WTC11 (cell line): ENCODE results near the gene UBE2J1.

Experiments used
- ARID4B ChIP-seq: sonication (generic); formaldehyde crosslinking; IDR thresholded peaks from 2 replicates; pipeline ENCODE4 v1.8.0; 2023; ENCODE audit warnings: missing genetic modification reagents, mild to moderate bottlenecking, borderline replicate concordance
- CTCF ChIP-seq: fragments of 200-600 bp; IDR thresholded peaks from 2 replicates; pipeline ENCODE4 v1.8.0; 2022; ENCODE audit warnings: antibody characterized with exemption
- E2F4 ChIP-seq: sonication (generic); formaldehyde crosslinking; IDR thresholded peaks from 2 replicates; pipeline ENCODE4 v1.8.1; 2022; ENCODE audit warnings: low read depth, mild to moderate bottlenecking, moderate library complexity, missing genetic modification reagents, borderline replicate concordance
- ETV6 ChIP-seq: sonication (generic); formaldehyde crosslinking; IDR thresholded peaks from 2 replicates; pipeline ENCODE4 v1.8.1; 2022; ENCODE audit warnings: mild to moderate bottlenecking, missing genetic modification reagents
- GRHL2 ChIP-seq: fragments of 250-450 bp; sonication (Bioruptor Pico); IDR thresholded peaks from 2 replicates; pipeline ENCODE4 v1.8.0; 2022; ENCODE audit warnings: mild to moderate bottlenecking, moderate library complexity; ENCODE audit not compliant: insufficient replicate concordance, severe bottlenecking
- SP1 ChIP-seq: sonication (generic); formaldehyde crosslinking; conservative IDR thresholded peaks from 2 replicates; pipeline ENCODE4 v1.8.1; 2022; ENCODE audit warnings: missing genetic modification reagents
- TEAD4 ChIP-seq: sonication (generic); formaldehyde crosslinking; IDR thresholded peaks from 2 replicates; pipeline ENCODE4 v1.8.0; 2022; ENCODE audit warnings: mild to moderate bottlenecking, missing genetic modification reagents
- USF1 ChIP-seq: sonication (generic); formaldehyde crosslinking; IDR thresholded peaks from 2 replicates; pipeline ENCODE4 v1.8.0; 2022; ENCODE audit warnings: mild to moderate bottlenecking, missing genetic modification reagents

- TF ChIP-seq GRHL2 (CRISPR knock-in tag) (no peak), CTCF (no peak), SP1 (CRISPR knock-in tag) (no peak), TEAD4 (no peak), ARID4B (no peak), ETV6 (no peak), USF1 (CRISPR knock-in tag) (no peak), E2F4 (CRISPR knock-in tag) (no peak)
These were observed 54.7 kb downstream of the UBE2J1 start for GRCh38 chr6:89297695-89298351.
